ENCODE measurements around the gene CXCR4. TPM values are rescaled to one million over a fixed set of nuclear protein-coding genes. Genes with fewer than 3 reads are reported as not detected.
A peak's percentile ranks its signal among the peaks of the same experiment; 100 is the strongest.

CXCR4 gene
- total RNA-seq, 1 experiment from 2014 or later, result 164 TPM

- H3K27ac ChIP-seq, result peak overlapping the region; percentile 23; the same call in 1 of the 2 replicates
- DNase-seq, result peak; percentile 67 to 85
- H3K4me1 ChIP-seq, result peaks cover 29% of the 10 kb centered on the region
These were observed 18.3 kb upstream of the CXCR4 start for GRCh38 chr2:136135921-136136906.

GRCh38 chr2:136135462-136135861 lies 17.5 kb upstream of the CXCR4 start:
- Histone ChIP-seq H3K4me1 (peaks cover 21% of the 10 kb centered on the region), H3K27ac (no peak overlapping the region)
- DNase-seq, result no peak

More at GRCh38 chr2:136135921-136136906, 18.3 kb upstream of the CXCR4 start:
- H3K4me3 ChIP-seq, result no peak overlapping the region
- no peaks in the 10 kb centered on the region for H3K9me3 ChIP-seq (replicated peaks)
- H3K36me3 ChIP-seq, result no peaks in the 10 kb centered on the region
- no peaks in the 10 kb centered on the region for H3K27me3 ChIP-seq

GRCh38 chr2:136134126-136134525 lies 16.2 kb upstream of the CXCR4 start:
- Histone ChIP-seq H3K27me3 (no peaks in the 10 kb centered on the region), H3K9me3 (replicated peaks) (no peaks in the 10 kb centered on the region)
- DNase-seq, result no peak

More at GRCh38 chr2:136135462-136135861, 17.5 kb upstream of the CXCR4 start:
- H3K27me3 ChIP-seq, result no peaks in the 10 kb centered on the region
- H3K36me3 ChIP-seq, result no peaks in the 10 kb centered on the region
- no peak overlapping the region for H3K4me3 ChIP-seq
- H3K9me3 ChIP-seq (replicated peaks), result no peaks in the 10 kb centered on the region

GRCh38 chr2:136133586-136133985 lies 15.6 kb upstream of the CXCR4 start:
- Histone ChIP-seq H3K27me3 (no peaks in the 10 kb centered on the region), H3K4me3 (no peak overlapping the region), H3K4me1 (peaks cover 20% of the 10 kb centered on the region), H3K36me3 (no peaks in the 10 kb centered on the region), H3K9me3 (replicated peaks) (no peaks in the 10 kb centered on the region), H3K27ac (no peak overlapping the region)
- no peak for DNase-seq

More at GRCh38 chr2:136134126-136134525, 16.2 kb upstream of the CXCR4 start:
- H3K4me3 ChIP-seq, result no peak overlapping the region
- H3K27ac ChIP-seq, result no peak overlapping the region
- no peaks in the 10 kb centered on the region for H3K36me3 ChIP-seq
- peaks cover 20% of the 10 kb centered on the region for H3K4me1 ChIP-seq

- Histone ChIP-seq H3K4me3 (no peak overlapping the region), H3K27ac (no peak overlapping the region)
- DNase-seq, result no peak
These were observed 15.2 kb upstream of the CXCR4 start for GRCh38 chr2:136133176-136133575.

GRCh38 chr2:136132825-136133155 lies 14.8 kb upstream of the CXCR4 start:
- no peaks in the 10 kb centered on the region for H3K9me3 ChIP-seq (replicated peaks)
- no peak overlapping the region for H3K4me3 ChIP-seq
- H3K36me3 ChIP-seq, result no peaks in the 10 kb centered on the region
- no peak overlapping the region for H3K27ac ChIP-seq
- DNase-seq, result no peak
- H3K4me1 ChIP-seq, result peaks cover 18% of the 10 kb centered on the region
- H3K27me3 ChIP-seq, result no peaks in the 10 kb centered on the region

More at GRCh38 chr2:136133176-136133575, 15.2 kb upstream of the CXCR4 start:
- Histone ChIP-seq H3K9me3 (replicated peaks) (no peaks in the 10 kb centered on the region), H3K36me3 (no peaks in the 10 kb centered on the region), H3K4me1 (peaks cover 20% of the 10 kb centered on the region), H3K27me3 (no peaks in the 10 kb centered on the region)

- no peaks in the 10 kb centered on the region for H3K36me3 ChIP-seq
- H3K4me1 ChIP-seq, result peaks cover 12% of the 10 kb centered on the region
- no peak overlapping the region for H3K4me3 ChIP-seq
- no peak for DNase-seq
- no peaks in the 10 kb centered on the region for H3K9me3 ChIP-seq (replicated peaks)
- H3K27me3 ChIP-seq, result no peaks in the 10 kb centered on the region
- H3K27ac ChIP-seq, result no peak overlapping the region
These were observed 14.2 kb upstream of the CXCR4 start for GRCh38 chr2:136131961-136132824.

- no peak for DNase-seq
- H3K9me3 ChIP-seq (replicated peaks), result no peaks in the 10 kb centered on the region
- H3K36me3 ChIP-seq, result no peaks in the 10 kb centered on the region
- no peak overlapping the region for H3K4me3 ChIP-seq
- peaks cover 12% of the 10 kb centered on the region for H3K4me1 ChIP-seq
- no peaks in the 10 kb centered on the region; the same call in 1 of the 2 replicates for H3K27me3 ChIP-seq
- no peak overlapping the region for H3K27ac ChIP-seq
These were observed 13.6 kb upstream of the CXCR4 start for GRCh38 chr2:136131484-136131960.

- Histone ChIP-seq H3K27ac (no peak overlapping the region), H3K4me1 (peaks cover 16% of the 10 kb centered on the region), H3K9me3 (replicated peaks) (no peaks in the 10 kb centered on the region), H3K4me3 (no peak overlapping the region), H3K27me3 (no peaks in the 10 kb centered on the region; the same call in 1 of the 2 replicates), H3K36me3 (no peaks in the 10 kb centered on the region)
- DNase-seq, result no peak
These were observed 12.6 kb upstream of the CXCR4 start for GRCh38 chr2:136130511-136130910.

GRCh38 chr2:136130045-136130444 lies 12.1 kb upstream of the CXCR4 start:
- H3K27me3 ChIP-seq, result no peaks in the 10 kb centered on the region; the same call in 1 of the 2 replicates
- H3K27ac ChIP-seq, result no peak overlapping the region
- H3K4me3 ChIP-seq, result no peak overlapping the region
- DNase-seq, result no peak
- peaks cover 20% of the 10 kb centered on the region for H3K4me1 ChIP-seq
- H3K9me3 ChIP-seq (replicated peaks), result no peaks in the 10 kb centered on the region
- H3K36me3 ChIP-seq, result no peaks in the 10 kb centered on the region

- H3K36me3 ChIP-seq, result no peaks in the 10 kb centered on the region
- DNase-seq, result no peak
- H3K27me3 ChIP-seq, result no peaks in the 10 kb centered on the region; the same call in 1 of the 2 replicates
- H3K9me3 ChIP-seq (replicated peaks), result no peaks in the 10 kb centered on the region
- H3K27ac ChIP-seq, result no peak overlapping the region
- no peak overlapping the region for H3K4me3 ChIP-seq
- peaks cover 23% of the 10 kb centered on the region for H3K4me1 ChIP-seq
These were observed 11.7 kb upstream of the CXCR4 start for GRCh38 chr2:136129601-136130000.

- no peak for DNase-seq
- Histone ChIP-seq H3K27ac (no peak overlapping the region), H3K4me1 (peaks cover 25% of the 10 kb centered on the region), H3K9me3 (replicated peaks) (no peaks in the 10 kb centered on the region), H3K27me3 (no peaks in the 10 kb centered on the region; the same call in 1 of the 2 replicates), H3K36me3 (no peaks in the 10 kb centered on the region), H3K4me3 (no peak overlapping the region)
These were observed 11.0 kb upstream of the CXCR4 start for GRCh38 chr2:136128905-136129304.

- no peaks in the 10 kb centered on the region; the same call in 1 of the 2 replicates for H3K27me3 ChIP-seq
- H3K4me3 ChIP-seq, result no peak overlapping the region
- H3K9me3 ChIP-seq (replicated peaks), result no peaks in the 10 kb centered on the region
- H3K4me1 ChIP-seq, result peaks cover 25% of the 10 kb centered on the region
- no peak overlapping the region for H3K27ac ChIP-seq
- H3K36me3 ChIP-seq, result no peaks in the 10 kb centered on the region
- DNase-seq, result no peak
These were observed 10.4 kb upstream of the CXCR4 start for GRCh38 chr2:136128366-136128765.

GRCh38 chr2:136127356-136127755 lies 9.4 kb upstream of the CXCR4 start:
- H3K4me1 ChIP-seq, result peaks cover 30% of the 10 kb centered on the region
- H3K27me3 ChIP-seq, result no peaks in the 10 kb centered on the region; the same call in 1 of the 2 replicates

More at GRCh38 chr2:136127356-136127755, 9.4 kb upstream of the CXCR4 start:
- Histone ChIP-seq H3K4me3 (no peak overlapping the region), H3K27ac (no peak overlapping the region), H3K36me3 (no peaks in the 10 kb centered on the region), H3K9me3 (replicated peaks) (no peaks in the 10 kb centered on the region)
- no peak for DNase-seq

Data from SJCRH30 (cell line).